Lower lobe of right lung (tissue), 2 donors: ENCODE results near the gene ZNF416. TPM values are rescaled to one million over a fixed set of nuclear protein-coding genes. Genes with fewer than 3 reads are reported as not detected.

ENCODE experiments used
- ATAC-seq, 2 donors: fragments of 200-7000 bp; cut with Tn5 transposase; one replicate each; pipeline ENCODE4 v1.9.1; 2020 to 2022; ENCODE audit warnings: mild to moderate bottlenecking in 2 of 2, moderate library complexity in 2 of 2
- DNase-seq: peaks from one replicate; pipeline ENCODE4 v3.0.0-alpha.2; 2020
- H3K27ac ChIP-seq: fragments of 200-600 bp; one replicate; pipeline ENCODE4 v1.8.0; 2022
- H3K27me3 ChIP-seq: fragments of 200-600 bp; one replicate; pipeline ENCODE4 v1.8.0; 2022; ENCODE audit warnings: low read depth
- H3K36me3 ChIP-seq: fragments of 200-600 bp; one replicate; pipeline ENCODE4 v1.8.0; 2022; ENCODE audit warnings: mild to moderate bottlenecking
- H3K4me1 ChIP-seq: fragments of 200-600 bp; one replicate; pipeline ENCODE4 v1.8.0; 2022
- H3K4me3 ChIP-seq: fragments of 200-600 bp; one replicate; pipeline ENCODE4 v1.8.0; 2022; ENCODE audit warnings: mild to moderate bottlenecking
- H3K9me3 ChIP-seq: fragments of 200-600 bp; one replicate; pipeline ENCODE4 v1.8.0; 2022
- intact Hi-C: fragments of 100-400 bp; cut with DNase I; formaldehyde crosslinking; loops from one replicate; pipeline ENCODE4 v1.11.0; 2022
- long read RNA-seq: library from polyadenylated mRNA; unstranded; transcript quantifications from one replicate; pipeline ENCODE4 v2.0.0, GENCODE V29; 2021
- total RNA-seq: library from RNA; stranded (reverse); fragmentation: NEBNext Ultra II Directional; extraction: Animal tissue kit (Norgen Biotek cat#: 25700); gene quantifications from one replicate; pipeline ENCODE4 v1.2.1, GENCODE V29; 2021
- TF ChIP-seq, protein P1 (sequence below): fragments of 200-600 bp; IDR thresholded peaks from one replicate; pipeline ENCODE4 v1.8.0; 2022; ENCODE audit warnings: antibody characterized with exemption, mild to moderate bottlenecking
- donor health status: DM: no; HTN: yes; CAD: no; lungs with severe emphysema.

The ZNF416 gene
- 5.4 TPM for total RNA-seq
- long read RNA-seq, transcript ZNF416-201 (4 exons, 2,561 nt) = major isoform, 13 of 14 reads
- long read RNA-seq, partial matches to known transcripts = 1 of 14 reads
- long read RNA-seq, other reads (novel, unspliced or antisense) = 0 of 14 reads

DNA sequence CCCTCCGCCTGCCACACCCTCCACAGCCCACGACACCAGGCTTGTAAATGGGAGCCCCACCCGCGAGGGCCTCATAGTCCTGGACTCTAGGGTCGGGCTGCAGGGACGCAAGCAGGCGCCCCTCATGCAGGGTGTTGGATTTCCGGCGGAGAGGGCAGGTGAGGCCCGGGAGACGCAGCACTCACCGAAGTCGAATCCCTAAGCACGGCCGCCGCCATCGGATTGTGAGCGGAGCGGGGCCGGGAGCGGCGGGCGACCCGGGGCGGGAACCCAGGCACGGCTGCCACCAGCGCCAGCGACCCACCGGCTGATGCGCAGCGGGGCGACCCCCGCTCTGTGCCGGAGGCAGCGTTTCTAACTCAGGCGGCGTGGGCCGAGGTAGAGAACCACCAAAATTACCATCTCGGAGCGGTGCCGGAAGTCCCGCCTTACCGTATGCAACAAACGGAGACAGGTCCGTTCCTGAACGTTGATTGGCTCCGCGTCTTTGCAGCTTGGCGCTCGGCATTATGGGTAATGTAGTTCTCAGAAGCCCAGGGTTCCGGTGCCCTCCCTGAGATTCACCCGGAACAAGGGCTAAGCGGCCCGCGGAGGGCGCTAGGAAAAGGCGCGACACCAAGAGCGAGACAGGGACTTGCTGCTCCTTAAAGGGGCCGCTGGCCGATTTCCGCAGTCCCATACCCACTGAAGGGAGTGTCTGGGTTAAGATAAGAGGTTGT is at the start of gene ZNF416:
TSS of gene ZNF416 (minus strand) at position 425 of the 719 bp plus-strand sequence. CDS start at position 218, 207 bp downstream.
- H3K9me3 ChIP-seq = peaks cover 41% of the 10 kb centered on the region
- ATAC-seq = peak; percentile 99 to 100
- intact Hi-C loops = no loop called here
- TF ChIP-seq, protein P1, sequence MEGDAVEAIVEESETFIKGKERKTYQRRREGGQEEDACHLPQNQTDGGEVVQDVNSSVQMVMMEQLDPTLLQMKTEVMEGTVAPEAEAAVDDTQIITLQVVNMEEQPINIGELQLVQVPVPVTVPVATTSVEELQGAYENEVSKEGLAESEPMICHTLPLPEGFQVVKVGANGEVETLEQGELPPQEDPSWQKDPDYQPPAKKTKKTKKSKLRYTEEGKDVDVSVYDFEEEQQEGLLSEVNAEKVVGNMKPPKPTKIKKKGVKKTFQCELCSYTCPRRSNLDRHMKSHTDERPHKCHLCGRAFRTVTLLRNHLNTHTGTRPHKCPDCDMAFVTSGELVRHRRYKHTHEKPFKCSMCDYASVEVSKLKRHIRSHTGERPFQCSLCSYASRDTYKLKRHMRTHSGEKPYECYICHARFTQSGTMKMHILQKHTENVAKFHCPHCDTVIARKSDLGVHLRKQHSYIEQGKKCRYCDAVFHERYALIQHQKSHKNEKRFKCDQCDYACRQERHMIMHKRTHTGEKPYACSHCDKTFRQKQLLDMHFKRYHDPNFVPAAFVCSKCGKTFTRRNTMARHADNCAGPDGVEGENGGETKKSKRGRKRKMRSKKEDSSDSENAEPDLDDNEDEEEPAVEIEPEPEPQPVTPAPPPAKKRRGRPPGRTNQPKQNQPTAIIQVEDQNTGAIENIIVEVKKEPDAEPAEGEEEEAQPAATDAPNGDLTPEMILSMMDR = no peak
- no peaks in the 10 kb centered on the region for H3K27me3 ChIP-seq
- DNase-seq = peak; percentile 97
- peaks cover 20% of the 10 kb centered on the region for H3K36me3 ChIP-seq
- H3K4me1 ChIP-seq = peaks cover 11% of the 10 kb centered on the region
- H3K4me3 ChIP-seq = peak within 1 kb of the TSS; percentile 75
- H3K27ac ChIP-seq = peak within 1 kb of the TSS; percentile 69

DNA sequence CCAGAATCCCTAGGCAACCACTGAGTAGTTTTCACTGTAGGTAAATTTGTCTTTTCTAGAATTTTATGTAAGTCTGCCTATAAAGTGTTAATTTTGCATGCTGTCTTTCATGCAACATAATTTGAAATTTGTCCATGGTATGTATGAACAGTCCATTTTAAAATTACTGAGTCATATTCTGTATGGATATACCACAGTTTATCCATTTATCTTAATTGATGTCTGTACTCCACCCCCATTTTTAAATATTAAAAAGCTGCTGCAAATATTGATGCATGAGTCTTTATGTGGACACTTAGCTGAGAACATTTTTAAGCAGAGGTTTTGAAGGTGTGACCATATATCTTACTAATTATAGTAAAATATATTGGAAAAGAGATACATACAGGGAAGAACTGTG is 44.4 kb upstream of the ZNF416 start:
- peaks cover 33% of the 10 kb centered on the region for H3K36me3 ChIP-seq
- DNase-seq = no peak
- intact Hi-C loops = no loop called here

DNA sequence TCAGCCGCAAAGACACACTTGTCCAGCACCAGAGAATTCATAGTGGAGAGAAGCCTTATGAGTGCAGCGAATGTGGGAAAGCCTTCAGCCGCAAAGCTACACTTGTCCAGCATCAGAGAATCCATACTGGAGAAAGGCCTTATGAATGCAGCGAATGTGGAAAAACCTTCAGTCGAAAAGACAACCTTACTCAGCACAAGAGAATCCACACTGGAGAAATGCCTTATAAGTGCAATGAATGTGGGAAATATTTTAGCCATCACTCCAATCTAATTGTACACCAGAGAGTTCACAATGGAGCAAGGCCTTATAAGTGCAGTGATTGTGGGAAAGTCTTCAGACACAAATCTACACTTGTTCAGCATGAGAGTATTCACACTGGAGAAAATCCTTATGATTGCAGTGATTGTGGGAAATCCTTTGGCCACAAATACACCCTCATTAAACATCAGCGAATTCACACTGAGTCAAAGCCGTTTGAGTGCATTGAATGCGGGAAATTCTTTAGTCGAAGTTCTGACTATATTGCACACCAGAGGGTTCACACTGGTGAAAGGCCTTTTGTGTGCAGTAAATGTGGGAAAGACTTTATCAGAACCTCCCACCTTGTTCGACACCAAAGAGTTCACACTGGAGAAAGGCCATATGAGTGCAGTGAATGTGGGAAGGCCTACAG is 42.1 kb upstream of the ZNF416 start:
- H3K9me3 ChIP-seq = peaks cover 100% of the 10 kb centered on the region
- no peak overlapping the region for H3K4me3 ChIP-seq
- H3K27me3 ChIP-seq = no peaks in the 10 kb centered on the region
- DNase-seq (no peak), ATAC-seq (no peak)
- intact Hi-C loops = no loop called here
- H3K4me1 ChIP-seq = no peaks in the 10 kb centered on the region
- TF ChIP-seq, protein P1 = no peak
- H3K27ac ChIP-seq = no peak overlapping the region
- H3K36me3 ChIP-seq = peaks cover 44% of the 10 kb centered on the region

More for the DNA sequence above, 44.4 kb upstream of the ZNF416 start:
- ATAC-seq = no peak
- TF ChIP-seq, protein P1 = no peak
- Histone ChIP-seq H3K4me3 (no peak overlapping the region), H3K27ac (no peak overlapping the region), H3K27me3 (no peaks in the 10 kb centered on the region), H3K4me1 (no peaks in the 10 kb centered on the region), H3K9me3 (peaks cover 100% of the 10 kb centered on the region)

DNA sequence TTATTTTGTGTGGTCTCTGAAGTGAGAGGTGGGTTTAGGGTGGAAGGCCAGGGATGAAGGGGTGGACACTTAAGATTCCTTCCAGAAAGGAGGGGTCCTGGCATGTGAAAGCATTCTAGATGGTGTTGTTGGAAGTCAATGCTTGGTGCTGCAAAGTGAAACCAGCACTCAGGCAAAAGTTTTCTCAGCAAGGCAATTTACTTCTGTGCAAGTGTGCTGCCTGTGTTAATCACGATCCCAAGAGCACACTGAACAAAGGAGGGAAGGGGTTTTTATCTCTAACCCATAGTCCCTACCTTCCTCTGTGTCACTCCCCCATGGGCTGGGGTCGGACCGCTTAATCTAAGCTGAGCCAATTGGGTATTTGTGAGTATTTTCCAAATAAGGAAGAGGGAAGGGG is 36.6 kb upstream of the ZNF416 start:
- Histone ChIP-seq H3K4me3 (peak overlapping the region; percentile 100), H3K9me3 (peaks cover 67% of the 10 kb centered on the region), H3K4me1 (peaks cover 12% of the 10 kb centered on the region), H3K36me3 (peaks cover 33% of the 10 kb centered on the region), H3K27ac (no peak overlapping the region), H3K27me3 (no peaks in the 10 kb centered on the region)
- intact Hi-C loops = no loop called here
- DNase-seq (no peak), ATAC-seq (no peak)
- TF ChIP-seq, protein P1 = no peak

DNA sequence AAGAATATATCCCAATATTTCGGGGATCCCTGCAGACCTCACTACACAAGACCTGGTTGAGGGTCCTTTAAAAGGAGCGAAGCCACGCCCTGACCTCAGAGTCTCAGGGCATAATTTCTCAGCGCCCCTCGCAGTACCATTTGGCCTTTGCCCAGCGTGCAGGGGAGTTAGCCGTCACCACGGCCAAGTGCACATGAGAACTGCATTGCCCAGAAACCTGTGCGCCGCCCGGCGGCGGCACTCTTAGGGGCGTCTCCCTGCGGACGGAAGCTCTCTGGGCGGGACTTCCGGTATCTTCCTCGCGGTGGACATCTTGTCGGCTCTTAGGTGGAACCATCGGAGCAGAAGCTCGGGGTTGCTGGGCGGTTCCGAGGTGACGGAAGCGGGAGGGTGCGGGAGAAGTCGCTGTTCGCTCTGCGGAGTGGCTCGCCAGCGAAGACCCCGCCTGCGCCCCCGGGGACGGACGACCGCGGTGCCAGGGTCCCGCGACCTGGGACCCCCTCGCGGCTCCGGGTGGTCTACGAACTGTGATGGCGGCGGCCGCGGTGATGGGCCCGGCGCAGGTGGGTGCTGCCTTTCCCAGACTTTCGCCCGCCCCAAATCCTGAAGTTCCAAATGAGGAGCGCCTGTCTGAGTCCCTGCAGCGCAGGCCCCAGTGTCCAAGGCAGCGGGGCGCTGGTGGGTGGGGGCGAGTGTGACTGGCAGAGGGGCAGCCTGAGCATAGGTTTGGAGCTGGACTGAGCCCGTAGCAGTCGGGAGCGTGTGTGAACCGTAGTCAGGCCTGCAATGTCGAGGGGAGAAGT is 35.4 kb upstream of the ZNF416 start, which contains the start of gene ZNF134:
TSS of gene ZNF134 (plus strand) at position 302 of the 803 bp plus-strand sequence. CDS start 5,227 bp downstream, outside the sequence.
- peak; percentile 98 to 100 for ATAC-seq
- H3K27me3 ChIP-seq = no peaks in the 10 kb centered on the region
- H3K27ac ChIP-seq = peak within 1 kb of the TSS; percentile 82
- peak within 1 kb of the TSS; percentile 100 for H3K4me3 ChIP-seq
- peaks cover 55% of the 10 kb centered on the region for H3K9me3 ChIP-seq
- intact Hi-C loops = no loop called here
- peak; percentile 96 for DNase-seq
- TF ChIP-seq, protein P1 = peak; percentile 26
- peaks cover 21% of the 10 kb centered on the region for H3K36me3 ChIP-seq
- peaks cover 12% of the 10 kb centered on the region for H3K4me1 ChIP-seq
